ENCODE measurements around the gene LRRC75A. TPM values are rescaled to one million over a fixed set of nuclear protein-coding genes. Genes with fewer than 3 reads are reported as not detected.
"Not testable (repeated sequence)": the region's sequence is repeated elsewhere in the genome, so short reads cannot be mapped to it uniquely, and the experiment has no call there.

The LRRC75A gene
- total RNA-seq, 1 donor from 2014 or later: 0.98 TPM

- peak; percentile 98 for ATAC-seq (ENCODE audit: low read depth)
- no peak for TF ChIP-seq CTCF (IDR thresholded peaks at IDR 0.05)
- no peaks in the 10 kb centered on the region for H3K27me3 Mint-ChIP-seq
- POLR2A ChIA-PET: interaction anchor here (1.4 to 2.1 kb wide), 4 partner anchors 10 to 40 kb away, joined by 3 to 6 read pairs (median 6); partner anchors contain the start of genes TRPV2 and UBB
- H3K27ac Mint-ChIP-seq: peak overlapping the region; percentile 73
- H3K4me1 Mint-ChIP-seq: peaks cover 13% of the 10 kb centered on the region
- H3K4me3 Mint-ChIP-seq: peak overlapping the region; percentile 47
- DNase-seq: no peak
- no peaks in the 10 kb centered on the region for H3K36me3 Mint-ChIP-seq (ENCODE audit: low read depth)
- intact Hi-C loops (cut with micrococcal nuclease): loop anchor here (1.0 kb wide), 1 partner anchor 10 kb away; no protein-coding TSS in a partner anchor
- CTCF ChIA-PET: no interaction called here
- H3K9me3 Mint-ChIP-seq: no peaks in the 10 kb centered on the region
These were observed 93.4 kb downstream of the LRRC75A start for GRCh38 chr17:16398270-16399267.

GRCh38 chr17:16396693-16397092, 95.3 kb downstream of the LRRC75A start:
- H3K4me3 Mint-ChIP-seq; H3K27ac Mint-ChIP-seq; H3K9me3 Mint-ChIP-seq; intact Hi-C loops (cut with micrococcal nuclease); DNase-seq; CTCF ChIA-PET; H3K36me3 Mint-ChIP-seq (ENCODE audit: low read depth); POLR2A ChIA-PET; ATAC-seq (ENCODE audit: low read depth); H3K27me3 Mint-ChIP-seq: not testable (repeated sequence)
- peaks cover 13% of the 10 kb centered on the region for H3K4me1 Mint-ChIP-seq

DNA sequence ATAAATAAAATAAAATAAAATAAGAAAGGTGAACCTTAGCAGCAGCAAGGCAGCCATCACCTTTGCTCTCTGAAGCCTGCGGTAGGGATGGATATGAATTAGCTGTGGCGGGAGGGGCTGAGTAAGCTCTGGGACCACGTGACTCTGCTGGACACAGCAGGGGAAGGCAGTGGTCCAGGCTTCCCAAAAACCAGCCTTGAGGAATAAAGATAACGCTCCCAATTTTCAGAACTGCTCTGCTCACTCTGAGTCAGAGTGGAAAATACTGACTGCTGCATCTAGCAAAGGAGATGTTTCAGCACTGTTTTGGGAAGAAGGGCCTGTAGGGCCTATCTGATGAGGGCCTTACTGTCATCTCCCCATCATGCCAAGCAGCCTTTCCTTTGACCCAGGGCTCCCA, 96.1 kb downstream of the LRRC75A start:
- H3K9me3 Mint-ChIP-seq; intact Hi-C loops (cut with micrococcal nuclease); CTCF ChIA-PET; ATAC-seq (ENCODE audit: low read depth); H3K4me3 Mint-ChIP-seq; DNase-seq; H3K27me3 Mint-ChIP-seq; H3K27ac Mint-ChIP-seq; H3K36me3 Mint-ChIP-seq (ENCODE audit: low read depth): not testable (repeated sequence)
- H3K4me1 Mint-ChIP-seq: peaks cover 13% of the 10 kb centered on the region
- POLR2A ChIA-PET: interaction anchor here (0.6 kb wide), 1 partner anchor 11 kb away, joined by 3 read pairs; no protein-coding TSS in a partner anchor

DNA sequence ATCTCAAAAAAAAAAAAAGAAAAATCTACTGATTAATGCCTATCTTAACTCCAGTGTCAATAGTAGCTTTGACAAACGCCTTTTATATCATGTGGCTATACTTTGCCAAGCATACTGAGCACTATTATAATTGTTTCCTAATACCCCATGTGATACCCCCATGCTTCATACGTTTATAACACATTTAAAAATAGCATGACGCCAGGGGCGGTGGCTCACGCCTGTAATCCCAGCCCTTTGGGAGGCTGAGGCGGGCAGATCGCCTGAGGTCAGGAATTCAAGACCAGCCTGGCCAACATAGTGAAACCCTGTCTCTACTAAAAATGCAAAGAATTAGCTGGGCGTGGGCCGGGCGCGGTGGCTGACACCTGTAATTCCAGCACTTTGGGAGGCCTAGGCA, 99.5 kb downstream of the LRRC75A start:
- H3K4me3 Mint-ChIP-seq; H3K27ac Mint-ChIP-seq; H3K27me3 Mint-ChIP-seq; ATAC-seq (ENCODE audit: low read depth); DNase-seq; H3K9me3 Mint-ChIP-seq; H3K36me3 Mint-ChIP-seq (ENCODE audit: low read depth); CTCF ChIA-PET; intact Hi-C loops (cut with micrococcal nuclease); H3K4me1 Mint-ChIP-seq: not testable (repeated sequence)
- POLR2A ChIA-PET: interaction anchor here (0.8 kb wide), 1 partner anchor 11 kb away, joined by 3 read pairs; no protein-coding TSS in a partner anchor

Other genes starting within 250 kb of the LRRC75A start
- 24.0 and 25.7 TPM in 2 replicates for gene CENPV, start 138.7 kb downstream of the LRRC75A start, total RNA-seq
- 1,031 and 1,128 TPM in 2 replicates for gene UBB, start 111.1 kb downstream of the LRRC75A start, total RNA-seq
- 58.3 and 65.8 TPM in 2 replicates for gene TRPV2, start 76.6 kb downstream of the LRRC75A start, total RNA-seq
- 14.3 and 15.4 TPM in 2 replicates for gene ZNF287, start 77.0 kb upstream of the LRRC75A start, total RNA-seq
- 6.3 and 6.9 TPM in 2 replicates for gene ZNF624, start 161.7 kb upstream of the LRRC75A start, total RNA-seq
- 2.3 and 3.0 TPM in 2 replicates for gene CCDC144A, start 198.0 kb upstream of the LRRC75A start, total RNA-seq

Measured in activated B cell treated with CpG ODN at 0.5 μM for 24 hours (primary cell).